Gastrocnemius medialis (tissue), 4 donors: ENCODE measurements around the gene PLEKHA3. TPM values are rescaled to one million over a fixed set of nuclear protein-coding genes. Genes with fewer than 3 reads are reported as not detected.

Experiments used
- ATAC-seq, 2 donors: fragments of 150-250 bp; one replicate each; pipeline ENCODE4 v1.9.1; 2016
- DNase-seq, 2 donors: peaks; one replicate each; pipeline ENCODE4 v3.0.0-alpha.2; 2019
- H3K27ac ChIP-seq, 4 donors: fragments of 200-600 bp; sonication (generic); 1 replicate in 1 of 4; 2 replicates in 3 of 4; pipeline ENCODE4 v1.5.1; 2016 to 2018; ENCODE audit warnings: mild to moderate bottlenecking in 2 of 4, moderate library complexity in 1 of 4
- H3K27me3 ChIP-seq, 3 donors: fragments of 200-600 bp; sonication (generic) in 2 of 3; 1 replicate in 1 of 3; 2 replicates in 2 of 3; pipeline versions ENCODE4 v1.5.1 to v1.6.0; 2016 to 2019; ENCODE audit warnings: mild to moderate bottlenecking in 1 of 3, moderate library complexity in 1 of 3
- H3K36me3 ChIP-seq, 2 donors: fragments of 200-600 bp; sonication (generic) in 1 of 2; one replicate each; pipeline ENCODE4 v1.5.1; 2017 to 2018
- H3K4me1 ChIP-seq, 2 donors: fragments of 200-600 bp; sonication (generic) in 1 of 2; one replicate each; pipeline ENCODE4 v1.5.1; 2016 to 2017; ENCODE audit warnings: mild to moderate bottlenecking in 2 of 2
- H3K4me3 ChIP-seq, 4 donors: fragments of 200-600 bp; sonication (generic) in 3 of 4; 1 replicate in 1 of 4; 2 replicates in 3 of 4; pipeline ENCODE4 v1.5.1; 2016 to 2019; ENCODE audit warnings: mild to moderate bottlenecking in 2 of 4
- H3K9me3 ChIP-seq, 3 donors: fragments of 200-600 bp; sonication (generic) in 2 of 3; 1 replicate in 1 of 3; 2 replicates in 2 of 3; pipeline ENCODE4 v1.5.1; 2016 to 2019
- POLR2A ChIP-seq, 2 donors: fragments of 450-650 bp; IDR thresholded peaks; one replicate each; pipeline ENCODE4 v1.6.1; 2017; ENCODE audit warnings: antibody characterized with exemption in 2 of 2, mild to moderate bottlenecking in 2 of 2, moderate library complexity in 2 of 2
- in situ Hi-C, 4 donors: fragments of 200-750 bp; cut with MboI; loops; one replicate each; pipeline versions ENCODE4 v1.15.0 to v1.8.0; 2017; ENCODE audit warnings: low sequenced_read_pairs in 4 of 4
- intact Hi-C: fragments of 100-400 bp; cut with DNase I; formaldehyde crosslinking; loops from one replicate; pipeline ENCODE4 v1.15.1; 2023; ENCODE audit warnings: low total_unique reads
- total RNA-seq, 4 donors: library from RNA; depleted of rRNA; stranded (reverse); fragments of >200 nt; gene quantifications; one replicate each; pipeline versions ENCODE4 v1.1.0 to v1.2.3, GENCODE V29; 2016
- TF ChIP-seq, protein P1 (sequence below), 5 experiments: fragments of 450-650 bp in 3 of 5; fragments of 200-600 bp in 2 of 5; sonication (generic) in 2 of 5; IDR thresholded peaks in 4 of 5; conservative IDR thresholded peaks in 1 of 5; 1 replicate in 4 of 5; 2 replicates in 1 of 5; pipeline ENCODE4 v1.5.1; 2016 to 2019; ENCODE audit warnings: antibody characterized with exemption in 5 of 5, mild to moderate bottlenecking in 3 of 5, moderate library complexity in 3 of 5

PLEKHA3 gene
- total RNA-seq, 4 donors from 2014 or later: 7.1 to 20.5 (median 11.6) TPM

DNA sequence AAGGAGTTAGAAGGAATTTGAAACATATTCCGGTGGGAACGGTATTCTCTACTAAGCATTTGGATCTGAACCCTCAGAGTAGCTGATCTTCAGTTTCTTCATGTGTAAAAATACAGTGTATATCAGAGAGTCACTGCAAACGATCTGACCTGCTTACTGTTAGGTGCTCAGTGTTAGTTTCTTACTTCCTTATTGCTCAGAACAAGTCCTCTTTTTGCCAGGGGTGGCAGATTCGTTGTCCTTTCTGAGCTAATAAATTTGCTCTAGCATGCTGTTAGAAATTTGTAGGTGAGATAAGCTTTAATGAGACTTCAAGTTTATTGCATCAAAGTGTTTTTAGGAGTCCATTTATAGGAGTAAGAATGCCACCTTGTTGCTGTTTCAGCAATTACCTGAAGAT lies 15.8 kb downstream of the PLEKHA3 start:
- H3K27me3 ChIP-seq: no peaks in the 10 kb centered on the region
- H3K36me3 ChIP-seq: peaks cover 0 to 77% of the 10 kb centered on the region in 2 donors
- in situ Hi-C loops: no loop called here
- H3K4me3 ChIP-seq: no peak overlapping the region
- intact Hi-C loops: no loop called here
- TF ChIP-seq POLR2A (IDR thresholded peaks at IDR 0.05): no peak
- TF ChIP-seq, protein P1, sequence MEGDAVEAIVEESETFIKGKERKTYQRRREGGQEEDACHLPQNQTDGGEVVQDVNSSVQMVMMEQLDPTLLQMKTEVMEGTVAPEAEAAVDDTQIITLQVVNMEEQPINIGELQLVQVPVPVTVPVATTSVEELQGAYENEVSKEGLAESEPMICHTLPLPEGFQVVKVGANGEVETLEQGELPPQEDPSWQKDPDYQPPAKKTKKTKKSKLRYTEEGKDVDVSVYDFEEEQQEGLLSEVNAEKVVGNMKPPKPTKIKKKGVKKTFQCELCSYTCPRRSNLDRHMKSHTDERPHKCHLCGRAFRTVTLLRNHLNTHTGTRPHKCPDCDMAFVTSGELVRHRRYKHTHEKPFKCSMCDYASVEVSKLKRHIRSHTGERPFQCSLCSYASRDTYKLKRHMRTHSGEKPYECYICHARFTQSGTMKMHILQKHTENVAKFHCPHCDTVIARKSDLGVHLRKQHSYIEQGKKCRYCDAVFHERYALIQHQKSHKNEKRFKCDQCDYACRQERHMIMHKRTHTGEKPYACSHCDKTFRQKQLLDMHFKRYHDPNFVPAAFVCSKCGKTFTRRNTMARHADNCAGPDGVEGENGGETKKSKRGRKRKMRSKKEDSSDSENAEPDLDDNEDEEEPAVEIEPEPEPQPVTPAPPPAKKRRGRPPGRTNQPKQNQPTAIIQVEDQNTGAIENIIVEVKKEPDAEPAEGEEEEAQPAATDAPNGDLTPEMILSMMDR (IDR thresholded peaks at IDR 0.05 in 4 of 5, conservative IDR thresholded peaks at IDR 0.05 in 1 of 5): no peak
- no peaks in the 10 kb centered on the region for H3K9me3 ChIP-seq
- no peak for ATAC-seq
- DNase-seq: no peak
- H3K27ac ChIP-seq: no peak overlapping the region
- peaks cover 4 to 6% of the 10 kb centered on the region in 2 donors for H3K4me1 ChIP-seq

DNA sequence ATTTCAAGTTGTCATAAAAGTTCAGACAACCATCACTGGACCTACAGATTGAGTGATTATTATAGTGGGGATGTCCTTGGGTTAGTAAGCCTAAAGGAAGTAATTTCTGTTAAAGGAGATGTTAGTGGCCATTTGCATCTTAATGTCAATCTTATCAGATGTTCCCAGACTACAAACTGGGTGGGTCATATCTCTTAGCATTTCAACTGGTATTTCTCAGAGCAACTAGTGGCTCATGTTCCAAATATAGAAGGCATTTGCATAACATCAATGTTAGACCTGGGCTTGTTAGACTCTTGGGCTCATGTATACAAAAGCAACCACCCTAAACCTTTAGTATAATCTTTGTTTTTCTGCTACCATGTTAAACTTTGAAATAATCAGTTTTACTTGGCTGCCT lies 17.9 kb downstream of the PLEKHA3 start:
- ATAC-seq: peak; percentile 66 to 87
- in situ Hi-C loops: no loop called here
- peaks cover 0 to 81% of the 10 kb centered on the region in 2 donors for H3K36me3 ChIP-seq
- intact Hi-C loops: no loop called here
- H3K9me3 ChIP-seq: no peaks in the 10 kb centered on the region
- H3K4me3 ChIP-seq: no peak overlapping the region
- H3K4me1 ChIP-seq: peaks cover 4 to 6% of the 10 kb centered on the region in 2 donors
- no peaks in the 10 kb centered on the region for H3K27me3 ChIP-seq
- no peak for DNase-seq
- no peak overlapping the region for H3K27ac ChIP-seq
- TF ChIP-seq, protein P1 (IDR thresholded peaks at IDR 0.05 in 4 of 5, conservative IDR thresholded peaks at IDR 0.05 in 1 of 5): no peak
- TF ChIP-seq POLR2A (IDR thresholded peaks at IDR 0.05): no peak

DNA sequence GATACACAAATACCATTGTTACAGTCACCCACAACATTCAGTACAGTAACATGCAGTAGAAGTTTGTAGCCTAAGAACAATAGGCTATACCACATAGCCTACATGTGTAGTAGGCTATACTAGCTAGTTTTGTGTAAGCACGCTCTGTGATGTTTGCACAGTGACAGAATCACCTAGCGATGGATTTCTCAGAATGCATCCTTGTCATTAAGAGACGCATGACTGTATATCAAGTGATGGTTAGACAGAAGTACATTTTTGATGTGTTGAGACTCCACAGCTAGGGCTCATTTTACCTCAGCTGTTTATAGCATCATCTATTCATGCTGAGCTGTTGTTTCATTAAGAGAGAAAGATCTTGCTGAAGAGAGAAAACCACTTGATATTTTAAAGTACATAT lies 19.4 kb downstream of the PLEKHA3 start:
- in situ Hi-C loops: no loop called here
- peaks cover 4 to 6% of the 10 kb centered on the region in 2 donors for H3K4me1 ChIP-seq
- TF ChIP-seq POLR2A (IDR thresholded peaks at IDR 0.05): no peak
- TF ChIP-seq, protein P1 (IDR thresholded peaks at IDR 0.05 in 4 of 5, conservative IDR thresholded peaks at IDR 0.05 in 1 of 5): no peak
- no peak overlapping the region for H3K27ac ChIP-seq
- DNase-seq: no peak
- H3K27me3 ChIP-seq: no peaks in the 10 kb centered on the region
- ATAC-seq: no peak
- H3K9me3 ChIP-seq: no peaks in the 10 kb centered on the region
- intact Hi-C loops: no loop called here
- H3K4me3 ChIP-seq: no peak overlapping the region
- H3K36me3 ChIP-seq: peaks cover 0 to 85% of the 10 kb centered on the region in 2 donors

DNA sequence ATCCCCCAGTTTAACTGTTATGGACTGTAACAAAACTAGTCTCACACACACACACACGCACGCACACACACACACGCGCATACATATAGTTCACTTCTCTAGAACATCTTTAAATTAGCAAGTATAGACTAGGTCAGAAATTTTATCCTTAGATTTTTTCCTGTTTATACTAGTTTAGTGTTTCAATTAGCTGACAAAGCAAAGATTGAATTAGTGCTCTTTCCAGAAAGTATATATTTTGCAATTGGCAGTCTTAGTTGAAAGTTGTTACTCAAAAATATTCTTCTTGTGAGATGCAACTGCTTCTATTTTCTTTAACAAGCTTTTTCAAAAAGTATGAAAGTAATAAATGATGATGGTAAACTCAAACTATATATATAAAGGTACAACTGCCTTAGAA lies 22.5 kb downstream of the PLEKHA3 start:
- intact Hi-C loops: no loop called here
- in situ Hi-C loops: no loop called here
- peaks cover 0 to 69% of the 10 kb centered on the region in 2 donors for H3K36me3 ChIP-seq
- H3K27ac ChIP-seq: no peak overlapping the region
- no peaks in the 10 kb centered on the region for H3K27me3 ChIP-seq
- no peak overlapping the region for H3K4me3 ChIP-seq
- H3K4me1 ChIP-seq: peaks cover 4 to 10% of the 10 kb centered on the region in 2 donors
- no peaks in the 10 kb centered on the region for H3K9me3 ChIP-seq
- DNase-seq (no peak), ATAC-seq (no peak)
- TF ChIP-seq, protein P1 (IDR thresholded peaks at IDR 0.05 in 4 of 5, conservative IDR thresholded peaks at IDR 0.05 in 1 of 5): no peak
- TF ChIP-seq POLR2A (IDR thresholded peaks at IDR 0.05): no peak

DNA sequence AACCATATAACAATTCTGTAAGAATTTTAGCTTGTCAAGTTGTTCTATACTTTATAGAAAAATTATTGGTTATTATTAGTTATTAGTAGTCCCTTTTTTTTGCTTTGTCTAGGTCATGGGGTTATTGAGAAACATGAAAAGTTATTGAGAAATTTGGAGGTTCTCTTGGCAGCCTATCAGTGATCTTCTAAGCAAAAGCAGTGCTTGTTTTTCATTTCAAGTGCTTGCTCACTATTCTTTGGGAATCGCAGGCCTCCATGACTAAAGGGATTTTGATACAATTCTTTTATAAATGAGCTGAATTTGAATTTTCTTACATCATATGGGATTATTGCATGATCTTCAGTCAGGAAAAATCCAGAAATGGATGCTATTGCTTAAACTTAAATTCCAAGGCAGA lies 25.8 kb downstream of the PLEKHA3 start:
- in situ Hi-C loops: no loop called here
- H3K36me3 ChIP-seq: peaks cover 0 to 43% of the 10 kb centered on the region in 2 donors
- TF ChIP-seq, protein P1 (IDR thresholded peaks at IDR 0.05 in 4 of 5, conservative IDR thresholded peaks at IDR 0.05 in 1 of 5): no peak
- no peak for TF ChIP-seq POLR2A (IDR thresholded peaks at IDR 0.05)

More for the DNA sequence above, 25.8 kb downstream of the PLEKHA3 start:
- no peak for DNase-seq
- H3K27ac ChIP-seq: no peak overlapping the region
- no peaks in the 10 kb centered on the region for H3K9me3 ChIP-seq
- no peak overlapping the region for H3K4me3 ChIP-seq
- ATAC-seq: no peak
- intact Hi-C loops: no loop called here
- H3K27me3 ChIP-seq: no peaks in the 10 kb centered on the region
- H3K4me1 ChIP-seq: peaks cover 0 to 4% of the 10 kb centered on the region in 2 donors
